ENCODE results near the gene OR51A4. TPM values are rescaled to one million over a fixed set of nuclear protein-coding genes. Genes with fewer than 3 reads are reported as not detected.

The OR51A4 gene, protein sequence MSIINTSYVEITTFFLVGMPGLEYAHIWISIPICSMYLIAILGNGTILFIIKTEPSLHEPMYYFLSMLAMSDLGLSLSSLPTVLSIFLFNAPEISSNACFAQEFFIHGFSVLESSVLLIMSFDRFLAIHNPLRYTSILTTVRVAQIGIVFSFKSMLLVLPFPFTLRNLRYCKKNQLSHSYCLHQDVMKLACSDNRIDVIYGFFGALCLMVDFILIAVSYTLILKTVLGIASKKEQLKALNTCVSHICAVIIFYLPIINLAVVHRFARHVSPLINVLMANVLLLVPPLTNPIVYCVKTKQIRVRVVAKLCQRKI
- not detected in 2 replicates for total RNA-seq

DNA sequence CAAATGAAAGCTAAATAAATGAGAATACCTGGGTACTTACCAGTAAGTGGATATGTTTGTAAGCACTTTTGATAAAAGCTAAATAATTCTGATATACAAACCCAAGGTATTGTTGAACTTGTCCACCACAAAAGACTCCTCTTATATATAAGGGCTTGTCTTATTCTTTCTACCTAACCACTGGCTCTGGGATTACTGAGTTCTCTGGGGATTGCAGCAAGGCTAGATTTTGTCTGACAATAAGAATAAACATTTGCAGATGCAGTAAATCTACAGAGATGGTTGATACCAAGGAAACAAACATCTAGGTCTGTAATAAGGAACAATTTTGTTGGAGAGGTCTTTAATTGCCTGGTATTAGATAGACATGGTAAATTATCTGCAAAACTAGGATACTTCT lies at the start of gene OR51A4:
Gene OR51A4, minus strand, starts transcription at position 101 of the 400 bp plus-strand sequence. CDS start 505 bp downstream, outside the sequence.

DNA sequence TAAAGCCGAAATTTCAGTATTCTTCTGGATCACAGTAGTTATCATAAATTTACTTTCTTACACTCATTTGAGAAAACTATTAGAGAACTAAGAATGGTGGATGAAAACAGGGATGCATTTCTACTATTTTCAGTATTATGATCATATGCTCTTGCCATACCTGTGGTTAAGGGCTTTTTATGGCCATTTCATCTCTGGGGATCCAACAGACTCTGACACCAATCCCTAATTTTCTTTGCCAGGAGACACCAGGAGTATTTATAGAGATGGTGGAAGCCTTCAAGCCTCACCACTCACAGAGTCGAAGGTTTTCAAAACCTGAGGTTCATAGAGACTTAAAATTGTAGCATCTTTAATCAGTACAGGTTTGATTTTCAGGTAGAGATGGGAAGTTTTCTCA lies 47.1 kb upstream of the OR51A4 start, which contains the start of gene OR51L1:
Gene OR51L1, plus strand, starts transcription at position 301 of the 400 bp plus-strand sequence. CDS start 4,132 bp downstream, outside the sequence.

DNA sequence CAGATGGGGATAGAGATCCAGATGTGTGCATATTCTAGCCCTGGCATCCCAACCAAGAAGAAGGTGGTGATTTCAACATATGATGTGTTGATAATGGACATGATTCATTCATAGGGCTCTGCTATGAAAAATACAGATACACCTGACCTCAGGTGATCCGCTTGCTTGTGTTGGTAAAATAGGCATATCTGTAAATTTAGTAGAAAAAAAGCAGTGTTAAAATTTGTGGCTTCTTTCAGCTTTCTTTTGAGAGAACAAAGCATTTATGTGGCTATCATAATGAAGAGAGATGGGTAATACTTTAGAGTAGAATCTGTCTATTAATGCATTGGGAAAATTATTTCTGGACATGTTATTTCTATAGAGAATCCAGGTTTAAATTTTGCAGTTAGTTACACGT lies 8.2 kb upstream of the OR51A4 start, which contains the start of gene OR51A2:
Gene OR51A2, minus strand, starts transcription at position 101 of the 400 bp plus-strand sequence. Its CDS starts 0 bp downstream, at position 101.

DNA sequence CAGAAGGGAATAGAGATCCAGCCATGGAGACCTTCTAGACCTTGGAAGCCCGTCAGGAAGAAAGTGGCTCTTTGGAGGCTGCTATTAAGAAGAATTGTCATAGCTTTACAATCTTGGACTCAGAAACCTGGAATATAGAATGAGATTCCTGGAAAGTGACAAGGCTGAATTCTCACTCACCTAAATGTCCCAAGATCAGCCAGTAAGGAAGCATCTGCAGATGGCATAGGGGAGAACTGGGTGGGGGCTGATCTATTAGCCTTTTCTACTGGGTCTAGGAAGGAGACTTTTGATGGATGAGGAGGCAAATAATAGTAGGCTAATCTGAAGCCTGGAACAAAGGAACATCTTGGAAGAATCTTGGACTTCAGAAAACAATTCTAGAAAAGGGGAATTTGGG lies 23.2 kb downstream of the OR51A4 start, which contains the start of gene OR51G1:
Gene OR51G1, minus strand, starts transcription at position 101 of the 400 bp plus-strand sequence. Its CDS starts 0 bp downstream, at position 101.

DNA sequence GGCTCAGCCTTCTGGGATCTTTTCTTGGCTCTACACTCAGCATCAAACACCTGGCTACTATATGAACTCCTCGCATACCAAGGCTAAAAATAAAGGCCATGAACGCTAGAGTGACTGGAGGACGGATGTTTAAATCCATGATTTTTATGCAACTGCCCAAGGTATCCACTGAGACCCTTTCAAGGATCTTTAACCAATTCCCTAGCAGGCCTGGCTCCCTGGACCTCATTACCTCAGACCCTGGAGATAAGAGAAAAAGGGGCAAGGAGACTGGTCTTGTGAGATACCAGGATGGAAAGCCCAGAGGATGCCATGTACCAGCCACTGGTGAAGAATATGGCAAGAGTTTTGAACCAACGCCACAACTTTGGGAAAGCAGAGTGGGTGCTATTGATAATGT lies 28.2 kb downstream of the OR51A4 start, which contains the start of gene OR51G2:
Gene OR51G2, minus strand, starts transcription at position 101 of the 400 bp plus-strand sequence. CDS start 3,687 bp downstream, outside the sequence.

DNA sequence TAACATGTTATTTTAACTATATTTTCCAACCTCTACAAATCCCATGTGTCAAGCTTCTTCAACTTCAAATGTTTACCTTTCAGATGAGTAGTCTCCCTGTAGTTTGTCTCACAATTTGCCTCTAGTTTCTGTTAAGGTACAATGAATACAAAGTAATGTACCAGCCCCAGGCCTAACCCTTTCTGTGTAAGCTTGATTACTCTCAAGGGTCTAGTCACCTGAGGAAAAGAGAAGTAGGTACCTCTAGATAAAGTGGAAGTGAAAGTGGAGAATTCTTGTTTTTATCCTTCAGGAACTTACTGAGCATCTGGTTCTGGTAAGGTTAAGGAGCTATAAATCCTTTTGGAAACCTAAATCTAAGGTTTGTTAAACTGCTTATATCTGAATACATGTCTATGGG lies 43.9 kb downstream of the OR51A4 start, which contains the start of gene OR51A7:
Gene OR51A7, plus strand, starts transcription at position 300 of the 400 bp plus-strand sequence. CDS start 3,587 bp downstream, outside the sequence.

Other genes starting within 250 kb of the OR51A4 start
- not detected in 2 replicates for gene OR51E2, start 249.8 kb downstream of the OR51A4 start, total RNA-seq
- not detected in 2 replicates for gene MMP26, start 242.8 kb downstream of the OR51A4 start, total RNA-seq
- not detected in 2 replicates for gene OR51F1, start 177.7 kb downstream of the OR51A4 start, total RNA-seq
- gene OR52R1, start 143.2 kb downstream of the OR51A4 start, total RNA-seq: not detected in 2 replicates
- gene OR51F2, start 126.3 kb downstream of the OR51A4 start, total RNA-seq: not detected in 2 replicates
- not detected in 2 replicates for gene OR51S1, start 98.4 kb downstream of the OR51A4 start, total RNA-seq
- not detected in 2 replicates for gene OR51T1, start 65.7 kb downstream of the OR51A4 start, total RNA-seq
- gene OR51A7, start 43.8 kb downstream of the OR51A4 start, total RNA-seq: not detected in 2 replicates
- not detected in 2 replicates for gene OR51G2, start 28.3 kb downstream of the OR51A4 start, total RNA-seq
- not detected in 2 replicates for gene OR51G1, start 23.3 kb downstream of the OR51A4 start, total RNA-seq
- gene OR51A2, start 8.1 kb upstream of the OR51A4 start, total RNA-seq: not detected in 2 replicates
- gene OR51L1, start 47.2 kb upstream of the OR51A4 start, total RNA-seq: not detected in 2 replicates
- gene OR52J3, start 98.9 kb upstream of the OR51A4 start, total RNA-seq: not detected in 2 replicates
- gene OR52E2, start 112.0 kb upstream of the OR51A4 start, total RNA-seq: not detected in 2 replicates
- gene OR52E1, start 122.0 kb upstream of the OR51A4 start, total RNA-seq: not detected in 2 replicates
- not detected in 2 replicates for gene OR52A5, start 190.8 kb upstream of the OR51A4 start, total RNA-seq
- gene OR52A1, start 207.2 kb upstream of the OR51A4 start, total RNA-seq: not detected in 2 replicates

Data from articular chondrocyte of knee joint (primary cell).